ENCODE data around the gene MBD1.
"Not testable (repeated sequence)": the region's sequence is repeated elsewhere in the genome, so short reads cannot be mapped to it uniquely, and the experiment has no call there.

MBD1 gene

GRCh38 chr18:50249576-50249975 lies 31.7 kb downstream of the MBD1 start:
- no peak overlapping the region for H3K4me3 ChIP-seq (ENCODE audit: control insufficient read depth, low read depth, low read length)
- no peak for TF ChIP-seq CTCF (IDR thresholded peaks at IDR 0.05; ENCODE audit: control insufficient read depth, insufficient read depth, low read depth, low read length, missing control alignments)
- no peak for DNase-seq (ENCODE audit: low read depth)

GRCh38 chr18:50247561-50247960 lies 33.8 kb downstream of the MBD1 start:
- H3K4me3 ChIP-seq (ENCODE audit: control insufficient read depth, low read depth, low read length) = no peak overlapping the region
- DNase-seq (ENCODE audit: low read depth) = no peak
- no peak for TF ChIP-seq CTCF (IDR thresholded peaks at IDR 0.05; ENCODE audit: control insufficient read depth, insufficient read depth, low read depth, low read length, missing control alignments)

- not testable (repeated sequence) for DNase-seq (ENCODE audit: low read depth); H3K4me3 ChIP-seq (ENCODE audit: control insufficient read depth, low read depth, low read length)
Observed at GRCh38 chr18:50241768-50242167, 39.6 kb downstream of the MBD1 start.

GRCh38 chr18:50240080-50240563 lies 41.2 kb downstream of the MBD1 start:
- no peak overlapping the region for H3K4me3 ChIP-seq (ENCODE audit: control insufficient read depth, low read depth, low read length)
- no peak for TF ChIP-seq CTCF (IDR thresholded peaks at IDR 0.05; ENCODE audit: control insufficient read depth, insufficient read depth, low read depth, low read length, missing control alignments)
- no peak for DNase-seq (ENCODE audit: low read depth)

GRCh38 chr18:50232419-50232818 lies 48.9 kb downstream of the MBD1 start:
- DNase-seq (ENCODE audit: low read depth) = no peak
- no peak for TF ChIP-seq CTCF (IDR thresholded peaks at IDR 0.05; ENCODE audit: control insufficient read depth, insufficient read depth, low read depth, low read length, missing control alignments)
- no peak overlapping the region for H3K4me3 ChIP-seq (ENCODE audit: control insufficient read depth, low read depth, low read length)

- H3K4me3 ChIP-seq (ENCODE audit: control insufficient read depth, low read depth, low read length) = no peak overlapping the region
- DNase-seq (ENCODE audit: low read depth) = no peak
- no peak for TF ChIP-seq CTCF (IDR thresholded peaks at IDR 0.05; ENCODE audit: control insufficient read depth, insufficient read depth, low read depth, low read length, missing control alignments)
Observed at GRCh38 chr18:50231621-50232020, 49.7 kb downstream of the MBD1 start.

- not testable (repeated sequence) for H3K4me3 ChIP-seq (ENCODE audit: control insufficient read depth, low read depth, low read length); DNase-seq (ENCODE audit: low read depth)
Observed at GRCh38 chr18:50220249-50220648, 61.1 kb downstream of the MBD1 start.
